Spleen (tissue), 7 donors: ENCODE data around the gene EHHADH.

Experiments used
- CTCF ChIP-seq, 11 experiments: fragments of 200-600 bp in 7 of 11; fragments of 450-650 bp in 4 of 11; sonication (generic) in 4 of 11; IDR thresholded peaks in 8 of 11; conservative IDR thresholded peaks in 3 of 11; 1 replicate in 7 of 11; 2 replicates in 4 of 11; pipeline versions ENCODE4 v1.4.0 to v1.8.0; 2016 to 2021; ENCODE audit warnings: antibody characterized with exemption in 11 of 11, inconsistent platforms in 4 of 11, mild to moderate bottlenecking in 1 of 11
- POLR2A ChIP-seq, 3 donors: fragments of 450-650 bp; IDR thresholded peaks; one replicate each; pipeline ENCODE4 v1.5.1; 2017; ENCODE audit warnings: antibody characterized with exemption in 3 of 3, mild to moderate bottlenecking in 1 of 3
- POLR2AphosphoS5 ChIP-seq, 3 donors: sonication (generic); formaldehyde crosslinking; IDR thresholded peaks; one replicate each; pipeline ENCODE4 v1.5.1; 2017; ENCODE audit warnings: antibody characterized with exemption in 3 of 3
- donor health status: DM: no; HTN: no; CAD: no; lungs with moderate emphysema.
- donor health status: DM: no; HTN: no; CAD: no.
- donor health status: DM: no; HTN: no; CAD: no.

- TF ChIP-seq POLR2A (IDR thresholded peaks at IDR 0.05) (no peak), POLR2AphosphoS5 (IDR thresholded peaks at IDR 0.05) (no peak), CTCF (IDR thresholded peaks at IDR 0.05 in 8 of 11, conservative IDR thresholded peaks at IDR 0.05 in 3 of 11) (no peak)
Observed at GRCh38 chr3:185150561-185150960, 103.3 kb downstream of the EHHADH start.
